HCEC 1CT (cell line): ENCODE data around the gene TTC39A.

Experiments used
- DNase-seq: peaks from one replicate; pipeline ENCODE4 v3.0.0-alpha.2; 2017

TTC39A gene

GRCh38 chr1:51313961-51314777, 16.2 kb downstream of the TTC39A start:
- peak; percentile 87 for DNase-seq

GRCh38 chr1:51313268-51313852, 17.0 kb downstream of the TTC39A start:
- DNase-seq: peak; percentile 11

DNA sequence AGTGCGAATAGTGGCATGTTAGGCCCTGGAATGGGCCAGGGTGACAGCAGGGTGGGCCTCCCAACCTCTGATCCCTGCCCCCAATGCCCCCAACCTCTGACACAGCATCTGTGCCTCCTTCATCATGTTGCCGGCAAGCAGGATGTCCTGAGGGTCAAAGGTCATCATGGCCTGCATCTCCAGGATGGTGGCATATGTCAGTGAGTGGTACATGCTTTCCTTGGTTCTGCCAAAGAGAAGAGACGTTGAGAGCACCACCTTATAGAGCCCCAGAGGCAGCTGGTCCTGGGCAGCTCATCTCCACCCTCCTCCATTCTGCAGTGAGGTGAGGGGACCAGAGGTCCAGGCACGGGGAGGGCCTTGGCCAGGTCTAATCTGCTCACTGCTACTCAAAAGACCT, 17.6 kb downstream of the TTC39A start:
- no peak for DNase-seq

DNA sequence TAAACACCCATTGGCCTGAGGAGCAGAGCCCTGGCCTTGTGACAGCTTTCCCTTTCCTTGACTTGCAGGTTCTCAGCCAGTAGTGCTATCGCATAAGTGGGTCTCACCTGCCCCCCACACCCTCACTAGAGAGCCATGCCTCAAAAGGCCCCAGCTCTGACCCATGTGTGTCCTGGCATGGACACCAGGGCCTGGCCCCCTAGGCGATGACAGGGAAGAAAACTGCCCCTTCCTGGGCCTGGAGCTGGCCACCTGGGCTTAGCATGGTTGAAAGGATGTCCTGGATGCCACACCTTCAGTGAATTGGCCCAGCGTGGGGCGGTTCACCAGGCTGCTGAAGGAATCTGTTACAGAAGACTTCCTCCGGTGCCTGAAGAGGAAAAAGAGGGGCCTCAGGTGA, 18.5 kb downstream of the TTC39A start:
- DNase-seq: no peak

DNA sequence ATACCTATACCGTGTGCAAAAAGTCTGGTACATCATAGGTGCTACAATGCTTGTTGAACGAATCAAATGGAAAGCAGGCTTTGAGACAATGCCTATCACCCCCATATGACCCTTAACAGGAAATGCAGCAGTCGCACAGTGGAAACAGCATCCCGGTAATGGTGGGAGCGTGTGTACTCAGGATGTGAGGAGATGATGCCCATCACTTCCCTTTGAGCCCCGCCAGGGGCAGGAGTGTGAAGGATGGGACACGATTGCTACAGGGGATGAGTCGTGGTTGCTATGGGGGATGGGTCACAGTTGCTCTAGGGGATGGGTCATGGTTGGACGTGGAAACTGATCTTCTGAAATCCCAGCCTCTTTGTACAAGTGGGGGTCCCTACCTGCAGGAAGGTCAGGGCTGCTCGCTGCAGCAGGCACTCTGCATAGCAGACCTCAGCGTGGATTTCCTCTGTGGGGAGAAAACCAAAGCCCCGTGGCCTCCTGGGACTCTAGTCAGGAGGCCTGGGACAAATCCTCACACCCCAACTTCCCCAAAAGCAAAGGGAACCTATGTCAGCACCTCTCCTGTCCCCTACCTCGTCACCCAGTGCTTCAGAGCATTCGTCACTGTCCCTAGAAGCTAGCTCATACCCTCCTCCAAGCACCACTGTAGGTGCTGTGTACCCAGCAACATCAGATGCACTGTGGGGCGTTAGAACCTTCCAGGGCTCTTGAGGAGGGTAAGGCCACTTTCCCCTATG, 19.3 kb downstream of the TTC39A start:
- no peak for DNase-seq

GRCh38 chr1:51309291-51309690, 21.1 kb downstream of the TTC39A start:
- DNase-seq: no peak

DNA sequence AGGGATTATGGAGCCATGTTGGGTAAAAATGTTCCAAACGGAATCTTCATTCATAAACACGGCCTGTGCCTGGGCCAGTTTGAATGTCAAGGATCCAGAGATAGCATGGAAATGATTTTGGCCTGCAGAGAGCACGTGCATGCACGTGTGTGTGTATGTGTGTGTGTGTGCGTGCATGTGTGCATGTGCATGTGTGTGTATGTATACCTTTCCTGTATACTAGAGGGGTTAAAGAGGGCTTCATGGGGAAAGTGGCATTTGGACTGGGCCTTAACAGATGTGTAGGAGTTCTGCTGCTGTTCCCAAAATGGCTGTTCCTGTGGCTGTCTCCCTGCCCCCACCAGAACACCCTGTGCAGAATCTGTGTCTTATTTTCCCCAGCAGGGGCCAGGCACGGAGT, 21.7 kb downstream of the TTC39A start:
- DNase-seq: no peak

- no peak for DNase-seq
Measured at GRCh38 chr1:51306950-51307349, 23.4 kb downstream of the TTC39A start.

DNA sequence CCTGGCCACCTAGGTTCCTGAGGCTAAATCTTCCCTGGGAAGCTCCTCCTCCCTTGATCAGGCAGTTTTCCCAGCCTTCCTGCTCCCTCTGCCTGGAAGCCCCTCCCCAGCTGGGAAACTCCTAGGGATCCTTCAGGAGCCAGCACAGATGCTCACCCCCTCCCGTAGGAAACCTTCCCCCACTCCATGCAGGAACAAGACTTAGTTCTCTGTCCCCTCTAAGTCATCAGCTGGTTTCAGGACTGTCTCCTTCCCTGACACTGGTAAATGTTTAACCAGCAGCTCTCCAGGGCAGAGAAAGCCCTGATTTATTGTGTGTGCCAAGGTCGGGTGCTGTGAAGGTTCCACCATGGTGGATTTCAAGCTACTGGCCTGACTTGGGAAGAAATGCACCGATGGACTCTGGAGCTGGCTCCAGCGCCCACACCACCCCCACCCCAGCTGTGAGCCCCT, 25.0 kb downstream of the TTC39A start:
- no peak for DNase-seq

DNA sequence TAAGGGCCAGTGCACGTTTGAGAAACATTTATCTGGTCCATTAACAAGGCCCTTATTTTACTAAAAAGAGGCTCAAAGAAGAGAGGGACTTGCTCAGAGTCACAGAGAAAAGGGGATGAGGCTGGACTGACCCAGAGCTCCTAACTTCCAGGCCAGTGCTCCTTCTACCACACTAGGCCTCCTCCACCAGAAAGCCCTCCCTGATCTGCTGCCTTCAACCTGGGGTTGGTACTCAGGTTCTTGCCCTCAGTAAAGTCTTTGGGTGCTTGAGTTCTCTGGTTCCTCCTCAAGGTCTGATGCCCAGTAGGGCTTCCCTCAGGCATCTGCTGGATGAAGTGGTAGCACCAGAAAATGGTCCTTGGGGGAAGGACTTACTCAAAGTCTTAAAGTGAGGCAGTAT, 26.0 kb downstream of the TTC39A start:
- no peak for DNase-seq

DNA sequence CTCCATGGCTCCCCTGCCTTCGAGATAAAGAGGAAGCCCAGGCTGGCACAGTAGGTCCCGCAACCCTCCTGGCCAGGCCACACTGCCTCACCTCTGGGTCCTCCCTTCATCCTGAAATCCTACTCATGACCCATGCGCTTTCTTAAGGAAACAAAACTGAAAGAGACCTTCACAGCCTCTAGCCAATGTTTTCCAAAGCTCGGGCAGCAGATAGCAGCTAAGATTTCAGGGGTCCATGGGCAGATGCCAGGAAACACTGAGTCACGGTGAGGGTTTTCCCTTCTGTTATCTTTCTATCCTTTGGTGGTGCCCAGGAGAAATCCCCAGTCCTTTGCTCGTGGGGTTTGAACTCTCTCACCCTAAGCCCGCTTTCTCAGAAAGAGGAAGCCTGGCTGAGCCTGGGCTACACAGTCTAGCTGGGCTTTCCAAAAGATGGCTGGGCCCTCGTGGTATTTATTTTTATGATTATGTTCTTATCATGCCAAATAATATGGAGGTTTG, 26.6 kb downstream of the TTC39A start:
- DNase-seq: no peak

GRCh38 chr1:51303315-51303714, 27.0 kb downstream of the TTC39A start:
- no peak for DNase-seq

GRCh38 chr1:51302746-51303145, 27.6 kb downstream of the TTC39A start:
- DNase-seq: no peak

- DNase-seq: no peak
Measured at GRCh38 chr1:51302270-51302669, 28.1 kb downstream of the TTC39A start.

GRCh38 chr1:51301844-51302162, 28.6 kb downstream of the TTC39A start:
- no peak for DNase-seq

GRCh38 chr1:51301152-51301843, 29.1 kb downstream of the TTC39A start:
- no peak for DNase-seq

- DNase-seq: no peak
Measured at GRCh38 chr1:51299981-51300670, 30.2 kb downstream of the TTC39A start.

DNA sequence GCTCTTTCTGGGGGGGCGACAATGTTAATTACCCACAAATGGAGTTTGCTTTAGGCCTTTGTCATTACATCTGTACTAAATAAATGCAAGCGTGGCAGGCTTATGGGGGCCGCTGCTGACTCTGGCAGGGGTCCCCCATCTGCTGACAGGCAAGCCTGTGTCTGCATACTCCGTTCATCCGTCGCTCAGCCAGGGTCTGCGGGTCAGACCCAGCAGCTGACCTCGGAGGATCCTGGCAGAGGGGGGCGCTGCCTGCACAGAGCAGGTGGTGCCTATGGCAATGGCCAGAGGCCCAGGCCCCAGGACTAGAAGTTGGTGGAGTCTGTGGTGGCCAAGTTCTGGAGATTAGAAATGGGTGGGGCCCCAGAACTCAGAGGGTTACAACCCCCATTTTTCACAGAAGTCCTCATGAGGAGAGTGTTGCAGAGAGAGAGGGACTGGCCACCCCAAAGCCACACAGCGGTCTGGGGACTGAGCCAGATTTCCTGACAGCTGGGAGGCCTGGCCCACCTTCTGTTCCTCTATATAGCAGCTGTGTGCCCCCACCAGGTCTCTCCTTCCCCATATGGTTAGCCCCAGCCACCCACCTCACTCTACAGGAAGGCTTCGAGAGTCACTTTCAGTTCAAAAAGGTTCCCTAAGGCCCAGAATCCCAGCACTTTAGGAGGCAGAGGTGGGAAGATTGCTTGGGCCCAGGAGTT, 31.0 kb downstream of the TTC39A start:
- no peak for DNase-seq

- no peak for DNase-seq
Measured at GRCh38 chr1:51298322-51298705, 32.0 kb downstream of the TTC39A start.

DNA sequence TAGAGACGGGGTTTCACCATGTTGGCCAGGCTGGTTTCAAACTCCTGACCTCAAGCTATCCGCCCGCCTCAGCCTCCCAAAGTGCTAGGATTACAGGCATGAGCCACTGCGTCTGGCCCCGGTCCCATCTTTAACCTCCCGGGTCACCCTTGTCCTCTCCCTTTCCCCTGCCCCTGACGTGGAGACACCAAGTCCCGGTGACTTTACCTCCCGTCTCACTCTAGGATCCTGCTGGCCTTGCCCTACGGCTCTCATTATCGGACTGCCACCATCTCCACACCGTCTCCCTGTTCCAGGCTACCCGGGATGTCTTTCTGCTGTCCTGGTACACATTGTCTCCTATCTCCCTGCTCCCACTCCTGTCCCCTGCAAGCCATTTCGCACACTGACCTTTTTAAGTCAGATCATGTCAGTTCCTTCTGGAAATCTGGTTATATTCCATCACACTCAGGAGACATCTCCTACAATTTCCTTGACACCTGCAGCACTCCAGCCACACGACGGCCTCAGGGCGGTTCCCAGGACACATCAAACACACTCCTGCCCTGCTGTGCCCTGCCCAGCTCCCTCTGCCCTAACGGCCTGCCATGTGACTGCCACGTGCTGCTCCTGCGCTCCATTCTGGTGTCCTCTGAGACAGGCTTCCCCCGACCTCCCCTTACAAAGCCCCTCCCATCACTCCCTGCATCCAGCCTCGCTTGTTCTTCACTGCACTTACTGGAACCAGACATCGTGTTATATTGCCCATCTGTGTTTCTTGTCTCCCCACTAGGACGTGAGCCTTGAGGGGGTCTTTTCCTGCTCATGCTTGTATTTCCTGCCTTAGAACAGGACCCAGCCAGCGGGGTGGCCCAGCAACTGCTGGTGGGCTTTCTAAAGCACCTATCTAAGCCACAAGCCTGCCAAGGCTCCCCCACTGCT, 32.7 kb downstream of the TTC39A start:
- no peak for DNase-seq
